ENCODE measurements around the gene HTT. TPM values are rescaled to one million over a fixed set of nuclear protein-coding genes. Genes with fewer than 3 reads are reported as not detected.
A peak's percentile ranks its signal among the peaks of the same experiment; 100 is the strongest.

The HTT gene
- total RNA-seq: 10 to 100 TPM; 56.9 to 62.6 TPM
- polyA plus RNA-seq (2013, experiment 1 of 2): 26.5 TPM
- 31.9 TPM for polyA plus RNA-seq (2013, experiment 2 of 2)
- 47.4 to 263 (median 160) reads per million in 172 experiments for total RNA-seq

DNA sequence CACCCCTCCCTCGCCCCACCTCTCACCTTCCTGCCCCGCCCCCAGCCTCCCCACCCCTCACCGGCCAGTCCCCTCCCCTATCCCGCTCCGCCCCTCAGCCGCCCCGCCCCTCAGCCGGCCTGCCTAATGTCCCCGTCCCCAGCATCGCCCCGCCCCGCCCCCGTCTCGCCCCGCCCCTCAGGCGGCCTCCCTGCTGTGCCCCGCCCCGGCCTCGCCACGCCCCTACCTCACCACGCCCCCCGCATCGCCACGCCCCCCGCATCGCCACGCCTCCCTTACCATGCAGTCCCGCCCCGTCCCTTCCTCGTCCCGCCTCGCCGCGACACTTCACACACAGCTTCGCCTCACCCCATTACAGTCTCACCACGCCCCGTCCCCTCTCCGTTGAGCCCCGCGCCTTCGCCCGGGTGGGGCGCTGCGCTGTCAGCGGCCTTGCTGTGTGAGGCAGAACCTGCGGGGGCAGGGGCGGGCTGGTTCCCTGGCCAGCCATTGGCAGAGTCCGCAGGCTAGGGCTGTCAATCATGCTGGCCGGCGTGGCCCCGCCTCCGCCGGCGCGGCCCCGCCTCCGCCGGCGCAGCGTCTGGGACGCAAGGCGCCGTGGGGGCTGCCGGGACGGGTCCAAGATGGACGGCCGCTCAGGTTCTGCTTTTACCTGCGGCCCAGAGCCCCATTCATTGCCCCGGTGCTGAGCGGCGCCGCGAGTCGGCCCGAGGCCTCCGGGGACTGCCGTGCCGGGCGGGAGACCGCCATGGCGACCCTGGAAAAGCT is at the start of gene HTT, which contains the start of gene HTT-AS:
Gene HTT (plus strand): TSS at position 604 of the 768 bp plus-strand sequence. CDS start 145 bp downstream, at position 749.
Gene HTT-AS (minus strand): TSS at position 461 of the 768 bp plus-strand sequence.
- ATAC-seq (ENCODE audit: poor library complexity): peak; percentile 84
- POLR2A ChIA-PET: interaction anchor here (1.0 to 4.1 kb wide), 5 partner anchors 30 to 319 kb away, joined by 3 to 18 read pairs (median 6); partner anchors contain the start of genes GRK4 and NOP14
- peaks cover 23% of the 10 kb centered on the region for H3K4me1 ChIP-seq (ENCODE audit: insufficient read depth, low read length)
- no peaks in the 10 kb centered on the region for H3K9me3 Mint-ChIP-seq
- H3K4me1 Mint-ChIP-seq (ENCODE audit: low read depth): peaks cover 26% of the 10 kb centered on the region
- no peaks in the 10 kb centered on the region for H3K36me3 ChIP-seq (ENCODE audit: insufficient read depth, low read length)
- H3K36me3 Mint-ChIP-seq (ENCODE audit: low read depth): no peaks in the 10 kb centered on the region
- H3K4me3 Mint-ChIP-seq: peak within 1 kb of the TSS; percentile 92
- TF ChIP-seq, protein P1, sequence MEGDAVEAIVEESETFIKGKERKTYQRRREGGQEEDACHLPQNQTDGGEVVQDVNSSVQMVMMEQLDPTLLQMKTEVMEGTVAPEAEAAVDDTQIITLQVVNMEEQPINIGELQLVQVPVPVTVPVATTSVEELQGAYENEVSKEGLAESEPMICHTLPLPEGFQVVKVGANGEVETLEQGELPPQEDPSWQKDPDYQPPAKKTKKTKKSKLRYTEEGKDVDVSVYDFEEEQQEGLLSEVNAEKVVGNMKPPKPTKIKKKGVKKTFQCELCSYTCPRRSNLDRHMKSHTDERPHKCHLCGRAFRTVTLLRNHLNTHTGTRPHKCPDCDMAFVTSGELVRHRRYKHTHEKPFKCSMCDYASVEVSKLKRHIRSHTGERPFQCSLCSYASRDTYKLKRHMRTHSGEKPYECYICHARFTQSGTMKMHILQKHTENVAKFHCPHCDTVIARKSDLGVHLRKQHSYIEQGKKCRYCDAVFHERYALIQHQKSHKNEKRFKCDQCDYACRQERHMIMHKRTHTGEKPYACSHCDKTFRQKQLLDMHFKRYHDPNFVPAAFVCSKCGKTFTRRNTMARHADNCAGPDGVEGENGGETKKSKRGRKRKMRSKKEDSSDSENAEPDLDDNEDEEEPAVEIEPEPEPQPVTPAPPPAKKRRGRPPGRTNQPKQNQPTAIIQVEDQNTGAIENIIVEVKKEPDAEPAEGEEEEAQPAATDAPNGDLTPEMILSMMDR (IDR thresholded peaks at IDR 0.05): no peak
- peak; percentile 93 to 99 (median 98) for DNase-seq
- H3K27me3 ChIP-seq (ENCODE audit: control insufficient read depth in 1 of 2, insufficient read depth in 2 of 2, low read length in 2 of 2): no peaks in the 10 kb centered on the region
- intact Hi-C loops (cut with DNase I, micrococcal nuclease): loop anchor here (2.0 to 10.0 kb wide), 10 partner anchors 27 to 1489 kb away; partner anchors contain the start of genes FAM193A (in 1 of the 2), GRK4 (in 1 of the 2), HAUS3 (in 1 of the 2) and LETM1 (in 1 of the 2)
- H3K27ac ChIP-seq (ENCODE audit: low read depth in 1 of 2, low read length in 2 of 2): peak within 1 kb of the TSS; percentile 72 to 87
- H3K27ac Mint-ChIP-seq: peak within 1 kb of the TSS; percentile 86
- no peaks in the 10 kb centered on the region for H3K9me3 ChIP-seq (ENCODE audit: control insufficient read depth in 1 of 2, insufficient read depth in 1 of 2, low read length in 2 of 2)
- H3K27me3 Mint-ChIP-seq: no peaks in the 10 kb centered on the region
- CTCF ChIA-PET: interaction anchor here (1.2 to 1.4 kb wide), 2 partner anchors 33 to 661 kb away, joined by 3 read pairs; no protein-coding TSS in a partner anchor
- H3K4me3 ChIP-seq (ENCODE audit: low read length): peak within 1 kb of the TSS; percentile 80

DNA sequence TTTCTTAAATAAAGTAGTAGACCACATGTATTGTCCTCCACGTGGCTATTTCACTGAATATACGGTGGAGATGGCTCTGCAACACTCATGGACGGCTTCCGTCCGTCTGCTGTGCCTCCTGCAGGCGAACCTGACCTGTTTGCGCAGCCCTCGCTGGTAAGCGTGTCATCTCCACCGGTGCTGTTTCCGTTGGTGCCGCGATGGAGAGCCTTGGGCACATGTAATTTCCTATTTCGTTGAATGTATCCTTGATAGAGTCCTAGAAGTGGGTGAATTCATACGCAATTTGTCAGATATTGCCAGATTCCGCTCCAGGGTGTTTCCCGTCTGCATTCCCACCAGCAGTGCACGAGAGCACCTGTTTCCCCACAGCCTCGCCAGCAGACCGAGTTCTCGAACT is 48.6 kb upstream of the HTT start:
- CTCF ChIA-PET: no interaction called here
- Mint-ChIP-seq H3K4me1 (ENCODE audit: low read depth) (no peaks in the 10 kb centered on the region), H3K27me3 (no peaks in the 10 kb centered on the region)

DNA sequence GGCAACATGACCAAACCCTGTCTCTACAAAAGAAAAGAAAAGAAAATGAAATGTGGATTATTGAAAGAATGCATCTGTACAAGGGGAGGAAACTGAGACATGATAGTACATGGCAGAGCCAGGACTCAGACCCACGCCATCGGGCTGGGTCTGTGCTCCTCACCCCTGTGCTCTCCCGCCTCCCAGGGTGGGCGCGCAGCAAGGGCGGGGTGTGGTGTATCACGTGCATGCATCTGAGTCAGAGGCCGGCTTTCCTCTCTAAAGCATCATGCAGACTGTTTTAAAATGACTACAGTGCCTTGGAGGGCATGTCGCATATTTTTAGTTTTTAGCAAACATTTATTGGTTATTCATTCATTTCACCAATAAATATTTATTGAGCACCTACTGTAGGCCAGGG is 47.9 kb upstream of the HTT start:
- Mint-ChIP-seq H3K27ac (no peak overlapping the region), H3K36me3 (ENCODE audit: low read depth) (no peaks in the 10 kb centered on the region), H3K4me1 (ENCODE audit: low read depth) (no peaks in the 10 kb centered on the region), H3K4me3 (no peak overlapping the region), H3K9me3 (peaks cover 7% of the 10 kb centered on the region), H3K27me3 (no peaks in the 10 kb centered on the region)
- DNase-seq (no peak), ATAC-seq (ENCODE audit: poor library complexity) (no peak)
- H3K4me3 ChIP-seq (ENCODE audit: low read length): no peak overlapping the region
- no peaks in the 10 kb centered on the region for H3K27me3 ChIP-seq (ENCODE audit: control insufficient read depth in 1 of 2, insufficient read depth in 2 of 2, low read length in 2 of 2)
- peaks cover under 1% of the 10 kb centered on the region for H3K4me1 ChIP-seq (ENCODE audit: insufficient read depth, low read length)
- CTCF ChIA-PET: no interaction called here
- no peaks in the 10 kb centered on the region for H3K36me3 ChIP-seq (ENCODE audit: insufficient read depth, low read length)
- POLR2A ChIA-PET: no interaction called here
- no peak overlapping the region for H3K27ac ChIP-seq (ENCODE audit: low read depth in 1 of 2, low read length in 2 of 2)
- TF ChIP-seq, protein P1 (IDR thresholded peaks at IDR 0.05): no peak
- intact Hi-C loops (cut with DNase I, micrococcal nuclease): no loop called here
- peaks cover 0 to 14% of the 10 kb centered on the region in 2 experiments for H3K9me3 ChIP-seq (ENCODE audit: control insufficient read depth in 1 of 2, insufficient read depth in 1 of 2, low read length in 2 of 2)

More for the DNA sequence above, 48.6 kb upstream of the HTT start:
- Histone ChIP-seq H3K4me3 (ENCODE audit: low read length) (no peak overlapping the region), H3K27ac (ENCODE audit: low read depth in 1 of 2, low read length in 2 of 2) (no peak overlapping the region), H3K9me3 (ENCODE audit: control insufficient read depth in 1 of 2, insufficient read depth in 1 of 2, low read length in 2 of 2) (peaks cover 0 to 14% of the 10 kb centered on the region in 2 experiments), H3K36me3 (ENCODE audit: insufficient read depth, low read length) (no peaks in the 10 kb centered on the region), H3K27me3 (ENCODE audit: control insufficient read depth in 1 of 2, insufficient read depth in 2 of 2, low read length in 2 of 2) (no peaks in the 10 kb centered on the region), H3K4me1 (ENCODE audit: insufficient read depth, low read length) (peaks cover 7% of the 10 kb centered on the region)
- no peaks in the 10 kb centered on the region for H3K36me3 Mint-ChIP-seq (ENCODE audit: low read depth)
- no peak overlapping the region for H3K27ac Mint-ChIP-seq
- H3K9me3 Mint-ChIP-seq: peaks cover 7% of the 10 kb centered on the region
- TF ChIP-seq, protein P1 (IDR thresholded peaks at IDR 0.05): no peak
- DNase-seq: no peak
- ATAC-seq (ENCODE audit: poor library complexity): no peak
- POLR2A ChIA-PET: no interaction called here
- H3K4me3 Mint-ChIP-seq: no peak overlapping the region
- intact Hi-C loops (cut with DNase I, micrococcal nuclease): no loop called here
